Measurements from ENCODE around the gene PIP5K1A.
"Not testable (repeated sequence)": the region's sequence is repeated elsewhere in the genome, so short reads cannot be mapped to it uniquely, and the experiment has no call there.

The PIP5K1A gene

GRCh38 chr1:151254217-151255213 is 56.2 kb downstream of the PIP5K1A start, which contains the start of gene PSMD4:
PSMD4 (plus strand) TSS chr1:151254734; CDS start chr1:151254783, 49 bp downstream.
- peak; percentile 99 for DNase-seq (ENCODE audit: low spot score)

GRCh38 chr1:151255381-151255780 is 57.0 kb downstream of the PIP5K1A start:
- DNase-seq (ENCODE audit: low spot score) = no peak

- DNase-seq (ENCODE audit: low spot score) = no peak
Observed at GRCh38 chr1:151259351-151259750, 61.0 kb downstream of the PIP5K1A start.

GRCh38 chr1:151265446-151266236 is 67.3 kb downstream of the PIP5K1A start:
- DNase-seq (ENCODE audit: low spot score) = no peak

GRCh38 chr1:151266315-151266714 is 68.0 kb downstream of the PIP5K1A start:
- DNase-seq (ENCODE audit: low spot score) = no peak

- DNase-seq (ENCODE audit: low spot score) = no peak
Observed at GRCh38 chr1:151266821-151267220, 68.5 kb downstream of the PIP5K1A start.

- no peak for DNase-seq (ENCODE audit: low spot score)
Observed at GRCh38 chr1:151267760-151268159, 69.4 kb downstream of the PIP5K1A start.

- DNase-seq (ENCODE audit: low spot score) = no peak
Observed at GRCh38 chr1:151273924-151274466, 75.6 kb downstream of the PIP5K1A start.

GRCh38 chr1:151275341-151275740 is 77.0 kb downstream of the PIP5K1A start:
- not testable (repeated sequence) for DNase-seq (ENCODE audit: low spot score)

- DNase-seq (ENCODE audit: low spot score) = no peak
Observed at GRCh38 chr1:151277249-151277648, 78.9 kb downstream of the PIP5K1A start.

- DNase-seq (ENCODE audit: low spot score) = peak; percentile 95
Observed at GRCh38 chr1:151281225-151281968, 83.0 kb downstream of the PIP5K1A start.

GRCh38 chr1:151281969-151282882 is 83.9 kb downstream of the PIP5K1A start, which contains the start of gene ZNF687:
ZNF687 (plus strand) TSS chr1:151282299; CDS start chr1:151286292, 3,993 bp downstream.
- peak; percentile 99 for DNase-seq (ENCODE audit: low spot score)

GRCh38 chr1:151282883-151283725 is 84.8 kb downstream of the PIP5K1A start:
- DNase-seq (ENCODE audit: low spot score) = peak; percentile 79

- DNase-seq (ENCODE audit: low spot score) = no peak
Observed at GRCh38 chr1:151284013-151284577, 85.7 kb downstream of the PIP5K1A start.

- DNase-seq (ENCODE audit: low spot score) = no peak
Observed at GRCh38 chr1:151286619-151287340, 88.4 kb downstream of the PIP5K1A start.

GRCh38 chr1:151287341-151287699 is 89.0 kb downstream of the PIP5K1A start:
- no peak for DNase-seq (ENCODE audit: low spot score)

GRCh38 chr1:151287767-151288500 is 89.6 kb downstream of the PIP5K1A start:
- DNase-seq (ENCODE audit: low spot score) = no peak

- no peak for DNase-seq (ENCODE audit: low spot score)
Observed at GRCh38 chr1:151288502-151288901, 90.2 kb downstream of the PIP5K1A start.
